ENCODE measurements around the gene CEBPE.

The CEBPE gene

GRCh38 chr14:23124337-23124954 is 5.4 kb upstream of the CEBPE start:
- no peaks in the 10 kb centered on the region for H3K9me2 ChIP-seq (replicated peaks; ENCODE audit: insufficient read depth, low read length)
- H3K27ac ChIP-seq (ENCODE audit: low read depth, low read length), result no peak overlapping the region
- no peak overlapping the region for H2AFZ ChIP-seq (ENCODE audit: low read depth, low read length, severe bottlenecking)
- no peak overlapping the region for H3K4me2 ChIP-seq (ENCODE audit: low read depth, low read length, poor library complexity, severe bottlenecking)
- H3K4me3 ChIP-seq (ENCODE audit: insufficient read depth, low read length, poor library complexity, severe bottlenecking), result no peak overlapping the region
- TF ChIP-seq CTCF (IDR thresholded peaks at IDR 0.05; ENCODE audit: insufficient read depth, low read length, poor library complexity, severe bottlenecking) (no peak), EZH2phosphoT487 (conservative IDR thresholded peaks at IDR 0.05; ENCODE audit: low read length) (no peak)
- no peaks in the 10 kb centered on the region for H3K9me3 ChIP-seq (ENCODE audit: insufficient read depth, low read length)
- H3F3A ChIP-seq (ENCODE audit: insufficient read depth), result no peaks in the 10 kb centered on the region
- no peak overlapping the region for H3K9ac ChIP-seq (ENCODE audit: low read length)
- no peaks in the 10 kb centered on the region for H3K27me3 ChIP-seq (ENCODE audit: low read length)
- H3K36me3 ChIP-seq (ENCODE audit: low read length), result no peaks in the 10 kb centered on the region
- H4K20me1 ChIP-seq (ENCODE audit: low read depth, low read length), result no peaks in the 10 kb centered on the region
- H3K79me2 ChIP-seq (ENCODE audit: insufficient read depth, low read length), result no peaks in the 10 kb centered on the region

GRCh38 chr14:23123419-23123818 is 4.4 kb upstream of the CEBPE start:
- no peak overlapping the region for H3K4me2 ChIP-seq (ENCODE audit: low read depth, low read length, poor library complexity, severe bottlenecking)
- no peaks in the 10 kb centered on the region for H3F3A ChIP-seq (ENCODE audit: insufficient read depth)
- H4K20me1 ChIP-seq (ENCODE audit: low read depth, low read length), result no peaks in the 10 kb centered on the region
- H3K9me2 ChIP-seq (replicated peaks; ENCODE audit: insufficient read depth, low read length), result no peaks in the 10 kb centered on the region
- H3K9me3 ChIP-seq (ENCODE audit: insufficient read depth, low read length), result no peaks in the 10 kb centered on the region
- H3K79me2 ChIP-seq (ENCODE audit: insufficient read depth, low read length), result no peaks in the 10 kb centered on the region
- H3K27ac ChIP-seq (ENCODE audit: low read depth, low read length), result no peak overlapping the region
- no peaks in the 10 kb centered on the region for H3K36me3 ChIP-seq (ENCODE audit: low read length)
- H3K27me3 ChIP-seq (ENCODE audit: low read length), result no peaks in the 10 kb centered on the region
- H2AFZ ChIP-seq (ENCODE audit: low read depth, low read length, severe bottlenecking), result no peak overlapping the region
- no peak overlapping the region for H3K4me3 ChIP-seq (ENCODE audit: insufficient read depth, low read length, poor library complexity, severe bottlenecking)
- no peak for TF ChIP-seq CTCF (IDR thresholded peaks at IDR 0.05; ENCODE audit: insufficient read depth, low read length, poor library complexity, severe bottlenecking)
- no peak for TF ChIP-seq EZH2phosphoT487 (conservative IDR thresholded peaks at IDR 0.05; ENCODE audit: low read length)
- H3K9ac ChIP-seq (ENCODE audit: low read length), result no peak overlapping the region

GRCh38 chr14:23122086-23122485 is 3.0 kb upstream of the CEBPE start:
- Histone ChIP-seq H4K20me1 (ENCODE audit: low read depth, low read length) (no peaks in the 10 kb centered on the region), H2AFZ (ENCODE audit: low read depth, low read length, severe bottlenecking) (no peak overlapping the region), H3K79me2 (ENCODE audit: insufficient read depth, low read length) (no peaks in the 10 kb centered on the region), H3K9me3 (ENCODE audit: insufficient read depth, low read length) (no peaks in the 10 kb centered on the region), H3K4me2 (ENCODE audit: low read depth, low read length, poor library complexity, severe bottlenecking) (no peak overlapping the region), H3K36me3 (ENCODE audit: low read length) (no peaks in the 10 kb centered on the region), H3K4me3 (ENCODE audit: insufficient read depth, low read length, poor library complexity, severe bottlenecking) (no peak overlapping the region), H3K27me3 (ENCODE audit: low read length) (no peaks in the 10 kb centered on the region), H3F3A (ENCODE audit: insufficient read depth) (no peaks in the 10 kb centered on the region), H3K9ac (ENCODE audit: low read length) (no peak overlapping the region), H3K27ac (ENCODE audit: low read depth, low read length) (no peak overlapping the region), H3K9me2 (replicated peaks; ENCODE audit: insufficient read depth, low read length) (no peaks in the 10 kb centered on the region)
- TF ChIP-seq EZH2phosphoT487 (conservative IDR thresholded peaks at IDR 0.05; ENCODE audit: low read length) (no peak), CTCF (IDR thresholded peaks at IDR 0.05; ENCODE audit: insufficient read depth, low read length, poor library complexity, severe bottlenecking) (no peak)

All from SU-DHL-6 (cell line).